ENCODE results near the gene SLC25A13. TPM values are rescaled to one million over a fixed set of nuclear protein-coding genes. Genes with fewer than 3 reads are reported as not detected.

SLC25A13 gene
- total RNA-seq, 1 experiment from 2014 or later, result 102 TPM

DNA sequence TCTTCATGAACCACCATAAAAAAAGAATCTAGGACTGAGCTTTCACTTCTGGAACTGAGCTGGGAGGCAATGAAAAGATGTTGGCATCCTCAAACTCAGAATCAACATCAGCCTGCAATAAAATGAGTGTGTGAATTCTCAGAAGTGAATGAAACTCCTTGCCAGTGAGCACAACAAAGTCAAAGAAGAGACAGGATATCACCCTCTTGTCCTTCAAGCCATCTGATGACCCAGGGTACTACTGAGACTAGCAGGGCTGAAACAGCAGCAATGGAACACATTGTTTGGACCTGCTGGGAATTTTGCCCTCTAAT is 13.0 kb downstream of the SLC25A13 start:
- Mint-ChIP-seq H3K4me3 (ENCODE audit: unreplicated experiment) (no peak overlapping the region), H3K4me1 (ENCODE audit: low read depth, unreplicated experiment) (peaks cover 52% of the 10 kb centered on the region), H3K9me3 (ENCODE audit: unreplicated experiment) (peaks cover 5% of the 10 kb centered on the region), H3K36me3 (ENCODE audit: insufficient read depth, unreplicated experiment) (peaks cover 31% of the 10 kb centered on the region), H3K27ac (ENCODE audit: unreplicated experiment) (peak overlapping the region; percentile 42), H3K27me3 (ENCODE audit: insufficient read depth, unreplicated experiment) (no peaks in the 10 kb centered on the region)
- no peak overlapping the region for H3K4me3 ChIP-seq (ENCODE audit: low read depth, low read length)
- POLR2A ChIA-PET, result no interaction called here
- peaks cover 50% of the 10 kb centered on the region for H3K4me1 ChIP-seq
- intact Hi-C loops (cut with micrococcal nuclease; ENCODE audit: unreplicated experiment), result no loop called here
- no peak for DNase-seq
- no peaks in the 10 kb centered on the region for H3K36me3 ChIP-seq (ENCODE audit: control insufficient read depth, insufficient read depth, low read length)
- CTCF ChIA-PET, result no interaction called here
- no TSS peak for BruUV-seq (replicated peaks)
- H3K27me3 ChIP-seq (replicated peaks; ENCODE audit: control insufficient read depth, insufficient read depth, low read length), result no peaks in the 10 kb centered on the region
- TF ChIP-seq, protein P1, sequence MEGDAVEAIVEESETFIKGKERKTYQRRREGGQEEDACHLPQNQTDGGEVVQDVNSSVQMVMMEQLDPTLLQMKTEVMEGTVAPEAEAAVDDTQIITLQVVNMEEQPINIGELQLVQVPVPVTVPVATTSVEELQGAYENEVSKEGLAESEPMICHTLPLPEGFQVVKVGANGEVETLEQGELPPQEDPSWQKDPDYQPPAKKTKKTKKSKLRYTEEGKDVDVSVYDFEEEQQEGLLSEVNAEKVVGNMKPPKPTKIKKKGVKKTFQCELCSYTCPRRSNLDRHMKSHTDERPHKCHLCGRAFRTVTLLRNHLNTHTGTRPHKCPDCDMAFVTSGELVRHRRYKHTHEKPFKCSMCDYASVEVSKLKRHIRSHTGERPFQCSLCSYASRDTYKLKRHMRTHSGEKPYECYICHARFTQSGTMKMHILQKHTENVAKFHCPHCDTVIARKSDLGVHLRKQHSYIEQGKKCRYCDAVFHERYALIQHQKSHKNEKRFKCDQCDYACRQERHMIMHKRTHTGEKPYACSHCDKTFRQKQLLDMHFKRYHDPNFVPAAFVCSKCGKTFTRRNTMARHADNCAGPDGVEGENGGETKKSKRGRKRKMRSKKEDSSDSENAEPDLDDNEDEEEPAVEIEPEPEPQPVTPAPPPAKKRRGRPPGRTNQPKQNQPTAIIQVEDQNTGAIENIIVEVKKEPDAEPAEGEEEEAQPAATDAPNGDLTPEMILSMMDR (IDR thresholded peaks at IDR 0.05; ENCODE audit: insufficient read depth in 1 of 2, low read depth in 1 of 2, low read length in 1 of 2, severe bottlenecking in 1 of 2, unreplicated experiment in 1 of 2), result no peak
- no peaks in the 10 kb centered on the region for H3K9me3 ChIP-seq

- Mint-ChIP-seq H3K36me3 (ENCODE audit: insufficient read depth, unreplicated experiment) (peaks cover 31% of the 10 kb centered on the region), H3K27ac (ENCODE audit: unreplicated experiment) (peak overlapping the region; percentile 42), H3K9me3 (ENCODE audit: unreplicated experiment) (peaks cover under 1% of the 10 kb centered on the region), H3K4me1 (ENCODE audit: low read depth, unreplicated experiment) (peaks cover 50% of the 10 kb centered on the region), H3K4me3 (ENCODE audit: unreplicated experiment) (no peak overlapping the region), H3K27me3 (ENCODE audit: insufficient read depth, unreplicated experiment) (no peaks in the 10 kb centered on the region)
- no peaks in the 10 kb centered on the region for H3K27me3 ChIP-seq (replicated peaks; ENCODE audit: control insufficient read depth, insufficient read depth, low read length)
- no peak overlapping the region for H3K4me3 ChIP-seq (ENCODE audit: low read depth, low read length)
- ChIA-PET CTCF (no interaction called here), POLR2A (no interaction called here)
- BruUV-seq (replicated peaks), result no TSS peak
- H3K9me3 ChIP-seq, result no peaks in the 10 kb centered on the region
- H3K36me3 ChIP-seq (ENCODE audit: control insufficient read depth, insufficient read depth, low read length), result no peaks in the 10 kb centered on the region
- H3K4me1 ChIP-seq, result peaks cover 53% of the 10 kb centered on the region
- intact Hi-C loops (cut with micrococcal nuclease; ENCODE audit: unreplicated experiment), result no loop called here
- peak; percentile 53 for DNase-seq
- TF ChIP-seq, protein P1 (IDR thresholded peaks at IDR 0.05; ENCODE audit: insufficient read depth in 1 of 2, low read depth in 1 of 2, low read length in 1 of 2, severe bottlenecking in 1 of 2, unreplicated experiment in 1 of 2), result no peak
These were observed 13.5 kb downstream of the SLC25A13 start for GRCh38 chr7:96308253-96308949.

GRCh38 chr7:96306385-96307125 is 15.3 kb downstream of the SLC25A13 start:
- peaks cover 57% of the 10 kb centered on the region for H3K4me1 ChIP-seq
- no TSS peak for BruUV-seq (replicated peaks)
- Mint-ChIP-seq H3K36me3 (ENCODE audit: insufficient read depth, unreplicated experiment) (peaks cover 26% of the 10 kb centered on the region), H3K27me3 (ENCODE audit: insufficient read depth, unreplicated experiment) (no peaks in the 10 kb centered on the region), H3K4me1 (ENCODE audit: low read depth, unreplicated experiment) (peaks cover 49% of the 10 kb centered on the region), H3K9me3 (ENCODE audit: unreplicated experiment) (no peaks in the 10 kb centered on the region), H3K27ac (ENCODE audit: unreplicated experiment) (no peak overlapping the region), H3K4me3 (ENCODE audit: unreplicated experiment) (no peak overlapping the region)
- intact Hi-C loops (cut with micrococcal nuclease; ENCODE audit: unreplicated experiment), result no loop called here
- POLR2A ChIA-PET, result no interaction called here
- no peak for DNase-seq
- TF ChIP-seq, protein P1 (IDR thresholded peaks at IDR 0.05; ENCODE audit: insufficient read depth in 1 of 2, low read depth in 1 of 2, low read length in 1 of 2, severe bottlenecking in 1 of 2, unreplicated experiment in 1 of 2), result no peak
- CTCF ChIA-PET, result no interaction called here
- no peak overlapping the region for H3K4me3 ChIP-seq (ENCODE audit: low read depth, low read length)
- H3K36me3 ChIP-seq (ENCODE audit: control insufficient read depth, insufficient read depth, low read length), result no peaks in the 10 kb centered on the region; the same call in 1 of the 2 replicates
- no peaks in the 10 kb centered on the region for H3K27me3 ChIP-seq (replicated peaks; ENCODE audit: control insufficient read depth, insufficient read depth, low read length)
- no peaks in the 10 kb centered on the region for H3K9me3 ChIP-seq

Data from Caco-2 (cell line).